ENCODE results near the gene COPB2.

DNA sequence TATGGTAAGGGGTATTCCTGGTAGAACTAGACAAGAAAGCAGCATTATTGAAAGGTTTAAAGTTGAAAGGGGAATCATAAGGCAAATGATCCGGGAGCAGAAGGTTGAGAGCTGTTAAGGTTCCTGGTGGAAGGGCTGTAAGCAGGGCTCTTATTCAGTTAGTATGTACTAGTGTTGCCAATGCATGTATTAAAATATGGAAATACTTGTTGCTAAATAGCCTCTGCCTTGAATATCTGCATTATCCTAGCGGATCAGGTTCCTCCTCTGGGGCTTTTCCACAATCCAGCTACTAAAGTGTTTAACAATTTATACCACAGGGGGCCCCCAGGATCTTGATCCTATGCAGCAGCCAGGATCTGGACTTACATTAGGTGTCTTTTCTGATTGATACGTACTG lies 7.3 kb upstream of the COPB2 start:
- TF ChIP-seq YY1 (IDR thresholded peaks at IDR 0.05; ENCODE audit: insufficient read depth, insufficient read length) (no peak), SUZ12 (IDR thresholded peaks at IDR 0.05; ENCODE audit: extremely low read depth, insufficient read depth, insufficient read length) (no peak)

Measured in NT2/D1 (cell line).